Hair follicle dermal papilla cell (primary cell): ENCODE results near the gene RASGRF1. TPM values are rescaled to one million over a fixed set of nuclear protein-coding genes. Genes with fewer than 3 reads are reported as not detected.

Experiments
- total RNA-seq: library from RNA; depleted of rRNA; stranded (reverse); fragments of >200 nt; gene quantifications from 2 replicates; pipeline ENCODE4 v1.2.3, GENCODE V29; 2012

Gene RASGRF1
- total RNA-seq, result not detected in 2 replicates

GRCh38 chr15:79090487-79091203, at the start of gene RASGRF1:
RASGRF1 (minus strand) TSS chr15:79090780; CDS start chr15:79090498, 282 bp downstream.

GRCh38 chr15:78944669-78945407, 145.7 kb downstream of the RASGRF1 start, which contains the start of gene CTSH:
CTSH (minus strand) TSS chr15:78945046; CDS start chr15:78944981, 65 bp downstream.

Other genes starting within 250 kb of the RASGRF1 start
- gene MORF4L1, start 217.9 kb downstream of the RASGRF1 start, total RNA-seq, result 341 and 367 TPM in 2 replicates
- gene CTSH, start 145.7 kb downstream of the RASGRF1 start, total RNA-seq, result 1.9 and 3.6 TPM in 2 replicates
- not detected in 2 replicates for gene ANKRD34C, start 191.9 kb upstream of the RASGRF1 start, total RNA-seq
- gene TMED3, start 220.3 kb upstream of the RASGRF1 start, total RNA-seq, result 129 and 147 TPM in 2 replicates